ENCODE measurements around the gene NUP214. TPM values are rescaled to one million over a fixed set of nuclear protein-coding genes. Genes with fewer than 3 reads are reported as not detected.

NUP214 gene
- total RNA-seq, 1 experiment from 2014 or later: 35.5 TPM

DNA sequence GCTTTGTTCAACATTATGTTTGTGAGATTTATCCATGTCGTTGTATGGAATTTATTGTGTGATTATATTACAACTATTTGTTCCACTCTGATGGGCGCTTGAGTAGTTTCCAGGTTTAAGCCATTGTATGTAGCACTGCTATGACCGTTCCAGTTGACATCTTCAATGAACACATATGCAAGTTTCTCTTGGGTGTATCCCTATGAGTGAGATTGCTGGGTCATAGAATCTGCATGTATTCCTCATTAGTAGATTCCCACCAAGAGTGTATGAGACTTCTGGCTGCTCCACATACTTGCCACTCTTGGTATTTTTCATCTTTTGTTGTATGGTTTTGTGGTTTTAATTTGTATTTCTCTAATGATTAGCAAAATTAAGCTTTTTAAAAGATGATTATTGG is 22.9 kb downstream of the NUP214 start:
- no peaks in the 10 kb centered on the region for H3K79me2 ChIP-seq (ENCODE audit: insufficient read depth, low read length)
- H3K4me3 ChIP-seq (replicated peaks in 1 of 2; ENCODE audit: low read depth in 1 of 2, low read length in 2 of 2): no peak overlapping the region
- H3K27me3 ChIP-seq (ENCODE audit: insufficient read depth, low read length): no peaks in the 10 kb centered on the region
- intact Hi-C loops (cut with micrococcal nuclease): no loop called here
- no TSS peak for BruUV-seq (replicated peaks)
- no peak overlapping the region for H3K9ac ChIP-seq (ENCODE audit: low read length)
- H3K36me3 ChIP-seq (ENCODE audit: control insufficient read depth in 1 of 2, insufficient read depth in 2 of 2, low read length in 2 of 2): peaks cover 59 to 71% of the 10 kb centered on the region in 2 experiments
- H3K27ac ChIP-seq (ENCODE audit: low read depth, low read length): no peak overlapping the region
- RAD21 ChIA-PET (ENCODE audit: low non-redundant PET in 1 of 2, low total read pairs in 2 of 2, uncharacterized antibody in 2 of 2, unreplicated experiment in 2 of 2): no interaction called here
- ATAC-seq (no peak), DNase-seq (ENCODE audit: low read depth, low spot score) (no peak)
- POLR2A ChIA-PET: no interaction called here
- no peak overlapping the region for H3K4me2 ChIP-seq (ENCODE audit: low read length)
- H4K20me1 ChIP-seq (ENCODE audit: insufficient read depth): no peaks in the 10 kb centered on the region
- no peaks in the 10 kb centered on the region for H3K4me1 ChIP-seq (ENCODE audit: control insufficient read depth in 1 of 2, insufficient read depth in 2 of 2, low read length in 2 of 2)
- CTCF ChIA-PET: no interaction called here
- H3K9me2 ChIP-seq (ENCODE audit: insufficient read depth): no peaks in the 10 kb centered on the region
- H3K9me3 ChIP-seq (ENCODE audit: control insufficient read depth in 1 of 2, insufficient read depth in 1 of 2, low read depth in 1 of 2, low read length in 2 of 2): no peaks in the 10 kb centered on the region
- TF ChIP-seq ATF3 (IDR thresholded peaks at IDR 0.05): no peak
- TF ChIP-seq SP1 (IDR thresholded peaks at IDR 0.05; ENCODE audit: low read depth): no peak
- TF ChIP-seq SIN3A (IDR thresholded peaks at IDR 0.05; ENCODE audit: low read depth): no peak
- no peak for TF ChIP-seq ZNF274 (IDR thresholded peaks at IDR 0.05; ENCODE audit: low read depth, low read length)
- TF ChIP-seq ZFX (IDR thresholded peaks at IDR 0.05): no peak
- TF ChIP-seq POLR2AphosphoS5 (IDR thresholded peaks at IDR 0.05; ENCODE audit: low read depth, low read length): no peak
- TF ChIP-seq EZH2 (IDR thresholded peaks at IDR 0.05): no peak
- no peak for TF ChIP-seq ELF1 (IDR thresholded peaks at IDR 0.05; ENCODE audit: borderline replicate concordance, low read depth)
- no peak for TF ChIP-seq CTCF (IDR thresholded peaks at IDR 0.05 in 2 of 3, conservative IDR thresholded peaks at IDR 0.05 in 1 of 3; ENCODE audit: borderline replicate concordance in 1 of 3, insufficient read depth in 1 of 3, low read depth in 2 of 3, low read length in 2 of 3)
- TF ChIP-seq YY1 (IDR thresholded peaks at IDR 0.05; ENCODE audit: extremely low read depth, insufficient replicate concordance, low read depth, low read length): no peak
- no peak for TF ChIP-seq ZBTB33 (IDR thresholded peaks at IDR 0.05; ENCODE audit: extremely low read depth, insufficient replicate concordance, low read length)
- H2AFZ ChIP-seq (ENCODE audit: low read depth, low read length, poor library complexity, severe bottlenecking): no peak overlapping the region
